A549 (cell line): ENCODE data around the gene CYP4X1. TPM values are rescaled to one million over a fixed set of nuclear protein-coding genes. Genes with fewer than 3 reads are reported as not detected.

Source experiments
- ATAC-seq, 2 experiments: fragments of 200-7000 bp in 1 of 2; fragments of >200 bp in 1 of 2; cut with Nextera tagmentation in 1 of 2; cut with Tn5 transposase in 1 of 2; 3 replicates each; pipeline versions ENCODE4 v1.8.0 to v1.9.1; 2018 to 2020; ENCODE audit warnings: mild to moderate bottlenecking in 1 of 2, moderate library complexity in 1 of 2
- CTCF ChIA-PET: fragments of 300-600 bp; sonication (Branson Sonifier 250); formaldehyde crosslinking; extraction: SDS; loops from one replicate; lab custom pipeline; 2021; ENCODE audit warnings: antibody characterized with exemption, inconsistent platforms; lab: Yijun Ruan, JAX
- POLR2A ChIA-PET: fragments of 350-600 bp; formaldehyde crosslinking; extraction: SDS; loops from one replicate; lab custom pipeline; 2021; ENCODE audit warnings: antibody characterized with exemption, inconsistent platforms; lab: Yijun Ruan, JAX
- DNase-seq, 2 experiments: peaks; one replicate each; pipeline versions ENCODE4 v3.0.0 to v3.0.0-alpha.2; 2011 to 2016; ENCODE audit warnings: low read depth in 1 of 2, low spot score in 1 of 2
- FAIRE-seq: peaks from 2 replicates; lab custom pipeline; 2011; peaks lifted over from hg19 to GRCh38; lab: Jason Lieb, UNC
- H3K27ac ChIP-seq, 2 experiments: fragments of >200 bp; sonication (Bioruptor Twin); formaldehyde crosslinking; 3 replicates each; pipeline ENCODE4 v1.5.1; 2016 to 2017
- H3K4me1 ChIP-seq: fragments of >200 bp; sonication (Bioruptor Twin); formaldehyde crosslinking; 3 replicates; pipeline ENCODE4 v1.6.1; 2016
- H3K4me2 ChIP-seq: fragments of >200 bp; sonication (Bioruptor Twin); formaldehyde crosslinking; 3 replicates; pipeline ENCODE4 v1.6.1; 2016
- H3K4me3 ChIP-seq: fragments of >200 bp; sonication (Bioruptor Twin); formaldehyde crosslinking; 3 replicates; pipeline ENCODE4 v1.5.1; 2016
- H3K9me3 ChIP-seq: fragments of >200 bp; sonication (Bioruptor Twin); formaldehyde crosslinking; 3 replicates; pipeline ENCODE4 v1.6.1; 2016
- CEBPB ChIP-seq, 2 experiments: fragments of >200 bp in 1 of 2; sonication (Bioruptor Twin) in 1 of 2; formaldehyde crosslinking in 1 of 2; IDR thresholded peaks; 2 replicates each; pipeline ENCODE4 v1.6.1; 2012 to 2016
- CHD2 ChIP-seq: fragments of 150-350 bp; IDR thresholded peaks from 2 replicates; pipeline ENCODE4 v1.6.1; 2014; ENCODE audit warnings: low read length; ENCODE audit not compliant: partially characterized antibody
- ESRRA ChIP-seq: fragments of 150-350 bp; IDR thresholded peaks from 2 replicates; pipeline ENCODE4 v1.6.1; 2014; ENCODE audit warnings: mild to moderate bottlenecking, low read length, borderline replicate concordance
- HDAC2 ChIP-seq: fragments of 200-600 bp; sonication (generic); IDR thresholded peaks from 2 replicates; pipeline ENCODE4 v1.6.1; 2016
- HOXB13 ChIP-seq: fragments of 250-450 bp; sonication (Bioruptor Pico); IDR thresholded peaks from 2 replicates; pipeline ENCODE4 v1.5.0; 2020; ENCODE audit warnings: low read depth, mild to moderate bottlenecking, moderate library complexity
- MAFK ChIP-seq: fragments of 450-650 bp; IDR thresholded peaks from 2 replicates; pipeline ENCODE4 v1.6.1; 2014; ENCODE audit not compliant: partially characterized antibody
- MYC ChIP-seq: IDR thresholded peaks from 2 replicates; pipeline ENCODE4 v1.6.1; 2012; ENCODE audit warnings: mild to moderate bottlenecking, inconsistent platforms, low read length, improper control_type of control experiment, borderline replicate concordance
- NFE2L2 ChIP-seq: fragments of 150-350 bp; conservative IDR thresholded peaks from 2 replicates; pipeline ENCODE4 v1.6.1; 2014; ENCODE audit warnings: low read length
- NPAS2 ChIP-seq: fragments of 250-450 bp; sonication (Bioruptor Pico); IDR thresholded peaks from 2 replicates; pipeline ENCODE4 v1.8.0; 2022; ENCODE audit warnings: mild to moderate bottlenecking, moderate library complexity, borderline replicate concordance
- RCOR1 ChIP-seq: fragments of 150-350 bp; IDR thresholded peaks from 2 replicates; pipeline ENCODE4 v1.6.1; 2014; ENCODE audit warnings: antibody characterized with exemption, low read length, low read depth
- SREBF2 ChIP-seq: fragments of 450-650 bp; IDR thresholded peaks from 2 replicates; pipeline ENCODE4 v1.6.1; 2014; ENCODE audit warnings: mild to moderate bottlenecking, moderate library complexity
- ZC3H11A ChIP-seq: fragments of 450-650 bp; IDR thresholded peaks from 2 replicates; pipeline ENCODE4 v1.6.1; 2014; ENCODE audit warnings: antibody characterized with exemption, mild to moderate bottlenecking
- ZFP36 ChIP-seq: fragments of 450-650 bp; IDR thresholded peaks from 2 replicates; pipeline ENCODE4 v1.6.1; 2014; ENCODE audit warnings: borderline replicate concordance; ENCODE audit not compliant: partially characterized antibody
- WGBS: methylation state at CpG from one replicate; pipeline ENCODE4 v1.1.6; 2017; ENCODE audit errors: missing lambda C conversion rate; 5-methylcytosine and 5-hydroxymethylcytosine counted together
- polyA plus RNA-seq, 4 experiments: library from polyadenylated mRNA; depleted of rRNA in 3 of 4; stranded (reverse); fragments of >200 nt; fragmentation: RNase III in 1 of 4; extraction: RNeasy Plus Mini Kit Qiagen cat#74134 plus additional on column Dnase treatment in 1 of 4; gene quantifications; 2 replicates in 3 of 4; 3 replicates in 1 of 4; pipeline ENCODE4 v1.2.3, GENCODE V29; 2011 to 2017
- TF ChIP-seq, protein P1 (sequence below): fragments of >200 bp; sonication (Bioruptor Twin); formaldehyde crosslinking; IDR thresholded peaks from 2 replicates; pipeline ENCODE4 v1.6.1; 2016
- TF ChIP-seq, protein P2 (sequence below): fragments of 150-350 bp; IDR thresholded peaks from 2 replicates; pipeline ENCODE4 v1.6.1; 2014; ENCODE audit warnings: low read depth, mild to moderate bottlenecking, low read length
- TF ChIP-seq, protein P3 (sequence below): fragments of 250-450 bp; sonication (Bioruptor Pico); IDR thresholded peaks from 2 replicates; pipeline ENCODE4 v1.5.0; 2020; ENCODE audit warnings: low read depth, mild to moderate bottlenecking, moderate library complexity
- TF ChIP-seq, protein P4 (sequence below): IDR thresholded peaks from 2 replicates; pipeline ENCODE4 v1.6.1; 2012
- TF ChIP-seq, protein P5 (sequence below): fragments of >200 bp; sonication (Bioruptor Twin); formaldehyde crosslinking; IDR thresholded peaks from 3 replicates; pipeline ENCODE4 v1.6.1; 2016
- TF ChIP-seq, protein P6 (sequence below): fragments of 200-600 bp; sonication (generic); IDR thresholded peaks from 2 replicates; pipeline ENCODE4 v1.6.1; 2016; ENCODE audit warnings: antibody characterized with exemption, mild to moderate bottlenecking, moderate library complexity
- TF ChIP-seq, protein P7 (sequence below): IDR thresholded peaks from 2 replicates; pipeline ENCODE4 v1.6.1; 2012

The CYP4X1 gene
- polyA plus RNA-seq, 2 of the 4 experiments (the other 2 are of a cell fraction): not detected

DNA sequence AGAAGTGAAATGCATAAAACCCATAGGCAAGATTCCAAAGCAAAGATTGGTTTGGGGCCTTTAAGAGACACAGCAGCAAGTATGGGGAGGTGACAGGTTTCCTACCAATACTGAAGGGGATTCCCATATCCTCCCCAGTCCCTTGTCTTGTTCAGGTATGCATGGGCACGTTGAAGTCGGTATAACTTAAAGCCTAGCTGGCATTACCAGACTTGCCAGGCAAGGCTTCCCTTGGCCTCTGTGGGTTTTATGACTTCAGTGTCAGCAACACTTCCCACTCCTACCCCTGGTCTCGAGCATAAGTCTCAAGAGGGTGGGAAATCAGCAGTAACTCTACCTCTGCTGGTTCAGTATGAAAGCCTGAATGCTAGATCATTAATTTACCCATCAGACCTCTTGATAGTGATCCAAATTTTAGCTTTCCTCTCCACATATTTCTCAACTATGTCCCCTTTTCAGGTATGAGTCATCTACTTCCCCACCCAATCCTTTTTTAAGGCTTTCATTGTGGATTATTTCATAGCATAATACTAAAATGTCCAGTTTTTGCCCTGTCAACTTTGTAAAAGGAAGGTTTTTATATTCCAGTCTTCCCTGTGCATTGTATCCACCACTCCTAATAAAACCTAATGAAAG is 6.8 kb downstream of the CYP4X1 start:
- ATAC-seq (no peak), DNase-seq (no peak), FAIRE-seq (no peak)
- TF ChIP-seq ZFP36: no peak
- TF ChIP-seq, protein P1, sequence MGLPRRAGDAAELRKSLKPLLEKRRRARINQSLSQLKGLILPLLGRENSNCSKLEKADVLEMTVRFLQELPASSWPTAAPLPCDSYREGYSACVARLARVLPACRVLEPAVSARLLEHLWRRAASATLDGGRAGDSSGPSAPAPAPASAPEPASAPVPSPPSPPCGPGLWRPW: no peak
- TF ChIP-seq ESRRA: no peak
- TF ChIP-seq, protein P2, sequence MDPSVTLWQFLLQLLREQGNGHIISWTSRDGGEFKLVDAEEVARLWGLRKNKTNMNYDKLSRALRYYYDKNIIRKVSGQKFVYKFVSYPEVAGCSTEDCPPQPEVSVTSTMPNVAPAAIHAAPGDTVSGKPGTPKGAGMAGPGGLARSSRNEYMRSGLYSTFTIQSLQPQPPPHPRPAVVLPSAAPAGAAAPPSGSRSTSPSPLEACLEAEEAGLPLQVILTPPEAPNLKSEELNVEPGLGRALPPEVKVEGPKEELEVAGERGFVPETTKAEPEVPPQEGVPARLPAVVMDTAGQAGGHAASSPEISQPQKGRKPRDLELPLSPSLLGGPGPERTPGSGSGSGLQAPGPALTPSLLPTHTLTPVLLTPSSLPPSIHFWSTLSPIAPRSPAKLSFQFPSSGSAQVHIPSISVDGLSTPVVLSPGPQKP: no peak
- no peak for TF ChIP-seq SREBF2
- H3K9me3 ChIP-seq: no peaks in the 10 kb centered on the region
- WGBS: 17% methylated on average over 3 of the region's 3 CpGs
- no peak overlapping the region; a peak in 1 of 6 replicates for H3K27ac ChIP-seq
- no peak overlapping the region for H3K4me3 ChIP-seq
- H3K4me1 ChIP-seq: no peaks in the 10 kb centered on the region; the same call in 2 of the 3 replicates
- H3K4me2 ChIP-seq: no peak overlapping the region
- CTCF ChIA-PET: no interaction called here
- POLR2A ChIA-PET: no interaction called here

DNA sequence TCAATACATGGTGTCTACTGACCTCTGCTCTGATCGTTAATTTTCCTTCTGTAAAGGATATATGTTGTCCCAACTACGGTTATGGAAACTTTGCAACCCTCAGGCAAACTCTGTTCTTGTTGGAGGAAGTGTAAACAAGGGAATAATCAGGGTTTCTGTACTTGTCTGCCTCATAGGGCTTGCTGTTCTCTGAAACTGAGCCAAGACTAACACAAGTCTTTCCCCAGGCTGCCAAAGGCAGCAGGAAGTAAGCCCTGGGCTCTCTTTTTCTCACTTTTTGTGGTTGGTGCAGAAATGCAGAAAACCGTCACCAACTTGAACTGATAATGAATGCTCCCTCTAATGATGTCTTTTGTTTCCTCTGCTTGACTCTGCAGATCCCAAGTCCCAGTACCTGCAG is 7.6 kb downstream of the CYP4X1 start:
- Histone ChIP-seq H3K4me2 (no peak overlapping the region), H3K27ac (no peak overlapping the region), H3K4me3 (no peak overlapping the region), H3K4me1 (no peaks in the 10 kb centered on the region; the same call in 2 of the 3 replicates), H3K9me3 (no peaks in the 10 kb centered on the region)
- DNase-seq (no peak), FAIRE-seq (no peak), ATAC-seq (no peak)
- TF ChIP-seq HDAC2 (no peak), RCOR1 (no peak), ZC3H11A (no peak), CHD2 (no peak), HOXB13 (CRISPR knock-in tag) (no peak), CEBPB (IDR thresholded peaks at IDR 0.05) (no peak), MAFK (no peak), NFE2L2 (no peak), MYC (no peak), NPAS2 (CRISPR knock-in tag) (no peak)
- TF ChIP-seq, protein P3, sequence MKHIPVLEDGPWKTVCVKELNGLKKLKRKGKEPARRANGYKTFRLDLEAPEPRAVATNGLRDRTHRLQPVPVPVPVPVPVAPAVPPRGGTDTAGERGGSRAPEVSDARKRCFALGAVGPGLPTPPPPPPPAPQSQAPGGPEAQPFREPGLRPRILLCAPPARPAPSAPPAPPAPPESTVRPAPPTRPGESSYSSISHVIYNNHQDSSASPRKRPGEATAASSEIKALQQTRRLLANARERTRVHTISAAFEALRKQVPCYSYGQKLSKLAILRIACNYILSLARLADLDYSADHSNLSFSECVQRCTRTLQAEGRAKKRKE (CRISPR knock-in tag): no peak
- TF ChIP-seq, protein P4, sequence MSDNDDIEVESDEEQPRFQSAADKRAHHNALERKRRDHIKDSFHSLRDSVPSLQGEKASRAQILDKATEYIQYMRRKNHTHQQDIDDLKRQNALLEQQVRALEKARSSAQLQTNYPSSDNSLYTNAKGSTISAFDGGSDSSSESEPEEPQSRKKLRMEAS: no peak
- TF ChIP-seq, protein P5, sequence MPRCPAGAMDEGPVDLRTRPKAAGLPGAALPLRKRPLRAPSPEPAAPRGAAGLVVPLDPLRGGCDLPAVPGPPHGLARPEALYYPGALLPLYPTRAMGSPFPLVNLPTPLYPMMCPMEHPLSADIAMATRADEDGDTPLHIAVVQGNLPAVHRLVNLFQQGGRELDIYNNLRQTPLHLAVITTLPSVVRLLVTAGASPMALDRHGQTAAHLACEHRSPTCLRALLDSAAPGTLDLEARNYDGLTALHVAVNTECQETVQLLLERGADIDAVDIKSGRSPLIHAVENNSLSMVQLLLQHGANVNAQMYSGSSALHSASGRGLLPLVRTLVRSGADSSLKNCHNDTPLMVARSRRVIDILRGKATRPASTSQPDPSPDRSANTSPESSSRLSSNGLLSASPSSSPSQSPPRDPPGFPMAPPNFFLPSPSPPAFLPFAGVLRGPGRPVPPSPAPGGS: no peak
- TF ChIP-seq, protein P6, sequence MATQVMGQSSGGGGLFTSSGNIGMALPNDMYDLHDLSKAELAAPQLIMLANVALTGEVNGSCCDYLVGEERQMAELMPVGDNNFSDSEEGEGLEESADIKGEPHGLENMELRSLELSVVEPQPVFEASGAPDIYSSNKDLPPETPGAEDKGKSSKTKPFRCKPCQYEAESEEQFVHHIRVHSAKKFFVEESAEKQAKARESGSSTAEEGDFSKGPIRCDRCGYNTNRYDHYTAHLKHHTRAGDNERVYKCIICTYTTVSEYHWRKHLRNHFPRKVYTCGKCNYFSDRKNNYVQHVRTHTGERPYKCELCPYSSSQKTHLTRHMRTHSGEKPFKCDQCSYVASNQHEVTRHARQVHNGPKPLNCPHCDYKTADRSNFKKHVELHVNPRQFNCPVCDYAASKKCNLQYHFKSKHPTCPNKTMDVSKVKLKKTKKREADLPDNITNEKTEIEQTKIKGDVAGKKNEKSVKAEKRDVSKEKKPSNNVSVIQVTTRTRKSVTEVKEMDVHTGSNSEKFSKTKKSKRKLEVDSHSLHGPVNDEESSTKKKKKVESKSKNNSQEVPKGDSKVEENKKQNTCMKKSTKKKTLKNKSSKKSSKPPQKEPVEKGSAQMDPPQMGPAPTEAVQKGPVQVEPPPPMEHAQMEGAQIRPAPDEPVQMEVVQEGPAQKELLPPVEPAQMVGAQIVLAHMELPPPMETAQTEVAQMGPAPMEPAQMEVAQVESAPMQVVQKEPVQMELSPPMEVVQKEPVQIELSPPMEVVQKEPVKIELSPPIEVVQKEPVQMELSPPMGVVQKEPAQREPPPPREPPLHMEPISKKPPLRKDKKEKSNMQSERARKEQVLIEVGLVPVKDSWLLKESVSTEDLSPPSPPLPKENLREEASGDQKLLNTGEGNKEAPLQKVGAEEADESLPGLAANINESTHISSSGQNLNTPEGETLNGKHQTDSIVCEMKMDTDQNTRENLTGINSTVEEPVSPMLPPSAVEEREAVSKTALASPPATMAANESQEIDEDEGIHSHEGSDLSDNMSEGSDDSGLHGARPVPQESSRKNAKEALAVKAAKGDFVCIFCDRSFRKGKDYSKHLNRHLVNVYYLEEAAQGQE: no peak
- TF ChIP-seq, protein P7, sequence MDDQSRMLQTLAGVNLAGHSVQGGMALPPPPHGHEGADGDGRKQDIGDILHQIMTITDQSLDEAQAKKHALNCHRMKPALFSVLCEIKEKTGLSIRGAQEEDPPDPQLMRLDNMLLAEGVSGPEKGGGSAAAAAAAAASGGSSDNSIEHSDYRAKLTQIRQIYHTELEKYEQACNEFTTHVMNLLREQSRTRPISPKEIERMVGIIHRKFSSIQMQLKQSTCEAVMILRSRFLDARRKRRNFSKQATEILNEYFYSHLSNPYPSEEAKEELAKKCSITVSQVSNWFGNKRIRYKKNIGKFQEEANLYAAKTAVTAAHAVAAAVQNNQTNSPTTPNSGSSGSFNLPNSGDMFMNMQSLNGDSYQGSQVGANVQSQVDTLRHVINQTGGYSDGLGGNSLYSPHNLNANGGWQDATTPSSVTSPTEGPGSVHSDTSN: no peak
- ChIA-PET POLR2A (no interaction called here), CTCF (no interaction called here)
- 3% methylated on average over 3 of the region's 3 CpGs for WGBS
